GM18517 (cell line): ENCODE measurements around the gene ARHGDIG.
"Not testable (repeated sequence)": the region's sequence is repeated elsewhere in the genome, so short reads cannot be mapped to it uniquely, and the experiment has no call there.

Experiments used
- ATAC-seq: cut with Tn5 transposase; IDR thresholded peaks from one replicate; pipeline ENCODE4 v1.9.1; 2021; ENCODE audit warnings: mild to moderate bottlenecking, moderate library complexity; ENCODE audit not compliant: unreplicated experiment

ARHGDIG gene

DNA sequence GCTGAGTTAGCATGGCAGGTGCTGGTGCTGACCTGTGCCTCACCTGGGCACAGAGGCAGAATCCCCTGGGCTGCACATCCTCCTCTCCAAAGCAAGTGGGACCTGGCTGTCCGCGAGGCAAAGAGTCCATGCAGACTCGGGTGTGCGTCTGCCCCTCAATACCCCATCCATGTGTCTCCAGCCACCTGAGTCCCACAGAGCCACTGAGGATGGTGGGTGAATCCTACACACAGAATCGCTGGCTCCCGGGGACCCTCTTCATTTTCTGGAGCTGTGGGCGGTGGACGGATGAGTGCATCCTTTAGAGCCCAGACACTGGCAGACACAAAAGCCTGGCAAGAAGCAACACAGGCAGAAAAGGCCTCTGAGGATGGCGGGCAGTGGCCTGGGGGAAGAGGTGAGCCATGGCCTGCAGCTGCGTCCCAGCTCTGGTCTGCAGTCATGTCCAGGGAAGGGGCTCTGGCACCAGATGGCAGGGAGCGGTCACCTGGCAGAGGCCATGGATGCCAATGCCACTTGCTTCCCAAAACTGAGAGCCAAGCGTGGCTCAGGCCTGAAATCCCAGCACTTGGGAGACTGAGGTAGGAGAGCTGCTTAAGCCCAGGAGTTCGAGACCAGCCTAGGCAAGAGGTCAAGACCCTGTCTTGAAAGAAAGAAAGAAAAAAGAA lies 42.2 kb downstream of the ARHGDIG start:
- ATAC-seq = no peak

DNA sequence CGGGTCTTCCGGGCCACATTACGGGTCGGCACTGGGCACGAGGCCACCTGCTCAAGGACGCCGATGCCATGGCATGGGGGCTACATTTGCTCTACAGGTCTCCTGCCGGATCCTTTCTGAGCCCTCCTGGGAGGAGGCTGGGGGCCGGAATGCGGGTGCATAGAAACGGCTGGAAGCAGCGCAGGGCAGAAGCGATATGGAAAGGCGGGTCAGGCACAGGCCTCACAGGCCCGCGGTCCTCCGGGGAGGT lies 43.7 kb downstream of the ARHGDIG start:
- ATAC-seq = no peak

DNA sequence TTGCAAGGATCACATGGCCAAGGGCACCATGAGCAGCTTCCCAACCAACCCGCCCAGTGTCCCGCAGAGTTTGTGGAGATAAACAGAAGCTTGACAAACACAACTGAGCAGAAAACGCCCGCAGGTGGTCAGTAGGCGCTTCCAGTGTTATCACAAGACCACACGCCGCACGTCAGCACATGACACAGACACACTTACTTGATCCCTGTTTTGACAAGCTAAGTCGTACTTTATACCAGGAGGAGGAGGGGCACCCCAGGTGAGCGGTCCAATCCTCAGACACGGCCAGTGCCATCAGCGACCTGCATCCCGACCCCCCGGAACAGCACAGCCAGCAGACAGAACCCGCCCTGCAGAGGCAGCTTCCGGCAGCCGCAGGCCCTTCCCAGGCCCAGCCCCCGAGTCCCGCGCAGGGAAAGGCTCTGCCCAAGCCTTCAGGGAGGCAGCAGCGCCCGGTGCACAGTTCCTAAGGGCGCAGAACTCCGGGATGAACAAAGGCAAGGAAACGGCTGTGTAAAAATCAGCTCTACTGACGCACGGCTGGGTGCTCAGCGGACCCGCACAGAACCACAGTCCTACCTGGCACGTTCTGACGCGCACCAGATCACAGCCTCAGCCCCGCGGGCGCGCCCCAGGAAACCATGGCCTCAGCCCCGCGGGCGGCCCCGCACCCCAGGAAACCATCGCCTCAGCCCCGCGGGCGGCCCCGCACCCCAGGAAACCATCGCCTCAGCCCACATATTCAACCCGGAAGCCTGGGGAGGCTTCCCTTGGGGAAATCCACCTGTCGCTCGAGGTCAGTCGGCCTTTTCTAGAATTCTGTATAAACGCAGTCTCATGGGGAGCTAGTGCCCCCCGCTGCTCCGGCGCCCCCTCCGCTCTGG lies 44.3 kb downstream of the ARHGDIG start:
- ATAC-seq = no peak

DNA sequence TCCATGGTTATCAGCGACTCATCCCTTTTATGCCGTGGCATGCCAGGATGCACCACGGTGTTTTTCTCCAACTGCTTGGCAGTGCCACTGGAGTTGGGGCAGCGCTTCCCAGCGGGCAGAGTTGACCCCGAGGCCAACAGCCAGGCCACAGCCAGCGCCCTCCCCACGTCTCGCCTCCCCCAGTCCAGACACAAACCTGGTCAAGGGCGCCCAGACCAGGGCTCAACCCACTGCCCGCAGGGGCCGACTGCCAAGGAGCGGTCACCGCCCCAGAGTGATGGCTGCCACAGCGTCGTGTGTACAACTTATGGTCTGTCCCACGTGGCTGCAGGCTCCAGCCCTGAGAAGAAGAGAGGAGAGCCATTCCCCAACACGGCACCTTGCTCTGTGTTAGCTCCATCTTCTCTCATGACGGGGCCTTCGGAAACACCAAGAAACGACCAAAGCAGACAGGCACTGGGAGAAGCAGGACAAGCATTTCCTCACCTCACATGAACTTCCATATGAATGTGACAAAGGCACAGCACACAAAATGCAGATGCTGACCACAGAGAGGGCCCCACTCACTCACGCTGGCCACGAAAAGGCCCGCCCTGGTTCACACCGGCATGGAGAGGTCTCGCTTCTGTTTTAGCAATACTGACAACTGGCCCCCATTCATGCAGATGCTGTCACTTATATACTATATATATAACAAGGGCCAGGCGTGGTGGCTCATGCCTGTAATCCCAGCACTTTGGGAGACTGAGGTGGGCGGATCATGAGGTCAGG lies 45.2 kb downstream of the ARHGDIG start:
- no peak for ATAC-seq

DNA sequence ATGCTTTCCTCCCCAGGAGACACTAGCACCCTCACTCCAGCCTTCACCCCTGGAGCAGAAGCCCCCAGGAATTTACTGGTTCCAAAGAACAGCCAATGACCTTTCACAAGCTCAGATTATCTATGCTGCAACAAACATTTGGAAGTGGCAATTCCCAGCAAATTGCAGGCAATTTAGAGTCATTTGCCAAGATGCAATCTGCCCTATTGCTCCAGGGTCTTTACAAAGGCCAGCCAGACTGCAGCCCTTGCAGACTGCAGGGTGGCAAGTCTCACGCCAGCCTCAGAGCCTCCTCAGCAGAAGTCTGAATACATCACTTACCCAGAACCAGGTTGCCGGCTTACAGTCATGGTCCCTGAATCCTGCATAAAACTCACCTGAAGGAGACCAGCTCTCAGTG lies 50.4 kb downstream of the ARHGDIG start:
- no peak for ATAC-seq

DNA sequence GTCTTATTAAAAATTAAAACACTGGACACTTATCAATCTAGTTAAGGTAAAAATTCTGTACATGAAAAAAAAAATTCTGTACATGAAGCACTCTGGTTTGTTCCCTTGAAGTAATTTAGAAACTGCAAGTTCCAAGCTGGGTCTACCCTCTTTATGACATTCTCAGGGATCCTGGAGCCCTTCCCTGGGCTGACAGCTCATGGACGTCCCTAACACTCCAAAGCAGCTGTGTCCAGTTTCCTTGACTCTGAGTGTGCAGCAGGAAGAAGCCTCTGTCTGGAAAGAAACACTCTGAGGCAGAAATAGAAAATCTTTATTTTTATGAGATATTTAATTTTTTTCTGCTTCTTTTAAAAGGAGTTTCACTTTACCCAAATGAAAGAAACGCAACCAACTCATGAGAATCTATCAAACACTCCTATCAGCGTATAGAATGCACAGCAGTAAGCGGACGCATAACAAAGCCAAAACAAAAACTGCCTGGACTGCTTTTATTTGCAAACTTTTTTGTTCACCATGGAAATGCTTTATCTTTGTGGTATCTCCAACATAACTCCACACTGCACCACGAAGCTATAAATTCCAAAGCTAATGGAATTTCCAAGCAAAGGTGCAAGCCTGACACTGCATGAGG lies 50.9 kb downstream of the ARHGDIG start:
- not testable (repeated sequence) for ATAC-seq
